LNCAP (cell line): Measurements from ENCODE around the gene ABCC12.

ENCODE experiments used
- CTCF ChIP-seq: fragments of 450-650 bp; IDR thresholded peaks from 2 replicates; pipeline ENCODE4 v1.5.1; 2017; ENCODE audit warnings: mild to moderate bottlenecking

ABCC12 gene

GRCh38 chr16:48188449-48189102, 32.8 kb upstream of the ABCC12 start:
- no peak for TF ChIP-seq CTCF

- TF ChIP-seq CTCF: no peak
Measured at GRCh38 chr16:48187779-48188178, 32.0 kb upstream of the ABCC12 start.

GRCh38 chr16:48184681-48185080, 28.9 kb upstream of the ABCC12 start:
- no peak for TF ChIP-seq CTCF

- no peak for TF ChIP-seq CTCF
Measured at GRCh38 chr16:48182979-48183537, 27.3 kb upstream of the ABCC12 start.

- no peak for TF ChIP-seq CTCF
Measured at GRCh38 chr16:48180868-48181480, 25.2 kb upstream of the ABCC12 start.

- TF ChIP-seq CTCF: no peak
Measured at GRCh38 chr16:48176635-48177408, 21.0 kb upstream of the ABCC12 start.

GRCh38 chr16:48173889-48174288, 18.1 kb upstream of the ABCC12 start:
- no peak for TF ChIP-seq CTCF
